GM12878 (cell line): Measurements from ENCODE around the gene PRICKLE3. TPM values are rescaled to one million over a fixed set of nuclear protein-coding genes. Genes with fewer than 3 reads are reported as not detected.

Experiments used
- ATAC-seq: fragments of 200-7000 bp; cut with Tn5 transposase; 3 replicates; pipeline ENCODE4 v1.9.1; 2020; ENCODE audit warnings: mild to moderate bottlenecking, moderate library complexity
- BruUV-seq: library from RNA; stranded (reverse); fragments of 400-500 nt; replicated peaks from 2 replicates; lab custom pipeline; 2021; lab: Mats Ljungman, UMichigan
- CTCF ChIA-PET: fragments of 300-600 bp; sonication (Branson Sonifier 250); formaldehyde crosslinking; extraction: SDS; loops from one replicate; lab custom pipeline; 2021; ENCODE audit warnings: inconsistent platforms; lab: Yijun Ruan, JAX
- POLR2A ChIA-PET: fragments of 350-600 bp; formaldehyde crosslinking; extraction: SDS; loops from one replicate; lab custom pipeline; 2021; ENCODE audit warnings: inconsistent platforms; lab: Charles Lee
- RAD21 ChIA-PET: fragments of 300-600 bp; sonication (Branson Sonifier 250); formaldehyde crosslinking; loops from one replicate; lab custom pipeline; 2023; ENCODE audit warnings: antibody characterized with exemption; ENCODE audit not compliant: unreplicated experiment; lab: Charles Lee
- SMC1A ChIA-PET: fragments of 300-600 bp; sonication (Branson Sonifier 250); formaldehyde crosslinking; loops from one replicate; lab custom pipeline; 2023; ENCODE audit not compliant: unreplicated experiment, uncharacterized antibody; lab: Charles Lee
- DNase-seq: peaks from one replicate; pipeline ENCODE4 v3.0.0-alpha.2; 2011; ENCODE audit warnings: low read depth, low spot score
- FAIRE-seq: peaks from 3 replicates; lab custom pipeline; 2011; peaks lifted over from hg19 to GRCh38; lab: Jason Lieb, UNC
- H2AFZ ChIP-seq: 2 replicates; pipeline ENCODE4 v1.6.0; 2011; ENCODE audit warnings: low read depth, low read length, control low read depth; ENCODE audit not compliant: control insufficient read depth
- H3K27ac ChIP-seq: 2 replicates; pipeline ENCODE4 v1.5.1; 2011; ENCODE audit warnings: control low read depth; ENCODE audit not compliant: control insufficient read depth, insufficient read depth
- H3K27me3 ChIP-seq, 2 experiments: replicated peaks in 1 of 2; 2 replicates each; pipeline versions ENCODE4 v1.6.0 to v1.6.1; 2011; ENCODE audit warnings: low read length in 1 of 2; ENCODE audit not compliant: control insufficient read depth in 2 of 2, insufficient read depth in 2 of 2
- H3K36me3 ChIP-seq, 2 experiments: 2 replicates each; pipeline ENCODE4 v1.5.1; 2011; ENCODE audit warnings: low read length in 1 of 2; ENCODE audit not compliant: control insufficient read depth in 2 of 2, insufficient read depth in 2 of 2
- H3K4me1 ChIP-seq: 2 replicates; pipeline ENCODE4 v1.6.1; 2011; ENCODE audit warnings: mild to moderate bottlenecking, low read length, moderate library complexity, mixed read lengths; ENCODE audit not compliant: control insufficient read depth, insufficient read depth
- H3K4me2 ChIP-seq: 2 replicates; pipeline ENCODE4 v1.6.0; 2011; ENCODE audit warnings: control low read depth; ENCODE audit not compliant: control insufficient read depth, insufficient read depth
- H3K4me3 ChIP-seq: fragments of 200-600 bp; sonication (generic); 2 replicates; pipeline ENCODE4 v1.5.1; 2016
- H3K79me2 ChIP-seq: 2 replicates; pipeline ENCODE4 v1.6.0; 2011; ENCODE audit warnings: low read length; ENCODE audit not compliant: control insufficient read depth, insufficient read depth
- H3K9ac ChIP-seq: 2 replicates; pipeline ENCODE4 v1.8.0; 2011; ENCODE audit warnings: low read length, control low read depth, mixed read lengths; ENCODE audit not compliant: control insufficient read depth, insufficient read depth
- H3K9me3 ChIP-seq: replicated peaks from 3 replicates; pipeline ENCODE4 v1.5.1; 2011; ENCODE audit warnings: mild to moderate bottlenecking, low read length; ENCODE audit not compliant: control insufficient read depth, insufficient read depth
- H4K20me1 ChIP-seq: 2 replicates; pipeline ENCODE4 v1.6.0; 2011; ENCODE audit not compliant: control insufficient read depth, insufficient read depth
- EGR1 ChIP-seq, 2 experiments: IDR thresholded peaks; 1 replicate in 1 of 2; 2 replicates in 1 of 2; pipeline ENCODE4 v1.6.1; 2011 to 2012; ENCODE audit warnings: low read depth in 2 of 2, low read length in 2 of 2, borderline replicate concordance in 1 of 2, mild to moderate bottlenecking in 1 of 2, moderate library complexity in 1 of 2
- NR2F1 ChIP-seq: fragments of 450-650 bp; conservative IDR thresholded peaks from 2 replicates; pipeline ENCODE4 v1.6.1; 2017; ENCODE audit warnings: mild to moderate bottlenecking
- POLR2A ChIP-seq: IDR thresholded peaks from 2 replicates; pipeline ENCODE4 v1.6.1; 2011; ENCODE audit warnings: low read depth, mild to moderate bottlenecking, low read length
- RUNX3 ChIP-seq: IDR thresholded peaks from 2 replicates; pipeline ENCODE4 v1.6.1; 2012; ENCODE audit warnings: low read length, inconsistent platforms
- ZNF622 ChIP-seq: fragments of 450-650 bp; IDR thresholded peaks from 2 replicates; pipeline ENCODE4 v1.6.1; 2017; ENCODE audit warnings: mild to moderate bottlenecking, inconsistent platforms
- WGBS: methylation state at CpG from one replicate; pipeline ENCODE4 v1.1.6; 2016; ENCODE audit warnings: low lambda C conversion rate; ENCODE audit not compliant: insufficient replicate concordance, insufficient coverage; ENCODE audit errors: missing lambda C conversion rate; 5-methylcytosine and 5-hydroxymethylcytosine counted together
- in situ Hi-C: fragments of 300-500 bp; cut with MboI; formaldehyde crosslinking; loops from 9 replicates; pipeline ENCODE4 v1.14.3; 2018; ENCODE audit warnings: mixed read lengths
- intact Hi-C: fragments of 100-400 bp; cut with micrococcal nuclease; formaldehyde crosslinking; loops from one replicate; pipeline ENCODE4 v1.14.2; 2022; ENCODE audit not compliant: unreplicated experiment
- polyA plus RNA-seq, 11 experiments: library from polyadenylated mRNA; depleted of rRNA in 4 of 11; unstranded in 6 of 11; stranded (reverse) in 5 of 11; fragments of >200 nt; fragmentation: Nextera tagmentation in 4 of 11; fragmentation: Illumina TruSeq in 1 of 11; extraction: Ambion mirVana in 4 of 11; extraction: Trizol in 1 of 11; gene quantifications; 1 replicate in 1 of 11; 2 replicates in 10 of 11; pipeline versions ENCODE4 v1.2.1 to v1.2.3, GENCODE V29; 2011 to 2016; ENCODE audit warnings: inconsistent platforms in 2 of 11, missing spikeins in 2 of 11, low read depth in 1 of 11
- total RNA-seq, 4 experiments: library from RNA; depleted of rRNA in 3 of 4; stranded (reverse); fragments of >200 nt in 3 of 4; fragmentation: Illumina TruSeq in 1 of 4; extraction: Trizol in 1 of 4; gene quantifications; 2 replicates each; pipeline versions ENCODE4 v1.2.1 to v1.2.3, GENCODE V29; 2013 to 2021
- TF ChIP-seq, protein P1 (sequence below): IDR thresholded peaks from 2 replicates; pipeline ENCODE4 v1.6.1; 2012; ENCODE audit warnings: low read depth, low read length, improper control_type of control experiment
- TF ChIP-seq, protein P2 (sequence below), 3 experiments: IDR thresholded peaks in 2 of 3; conservative IDR thresholded peaks in 1 of 3; 2 replicates each; pipeline ENCODE4 v1.5.1; 2011; ENCODE audit warnings: low read depth in 3 of 3, low read length in 3 of 3, mild to moderate bottlenecking in 3 of 3, control low read depth in 2 of 3, moderate library complexity in 2 of 3, inconsistent platforms in 1 of 3, mixed read lengths in 1 of 3; ENCODE audit not compliant: control insufficient read depth in 2 of 3, insufficient read depth in 1 of 3; ENCODE audit errors: extremely low read depth in 1 of 3
- TF ChIP-seq, protein P3 (sequence below): fragments of 450-650 bp; conservative IDR thresholded peaks from 2 replicates; pipeline ENCODE4 v1.6.1; 2017; ENCODE audit warnings: mild to moderate bottlenecking, moderate library complexity

The PRICKLE3 gene
- total and polyA plus RNA-seq, 10 of the 15 experiments (the other 5 are each of a cell fraction or from before 2014, with no cell fraction given), result 0.69 to 17.4 (median 7.6) TPM

DNA sequence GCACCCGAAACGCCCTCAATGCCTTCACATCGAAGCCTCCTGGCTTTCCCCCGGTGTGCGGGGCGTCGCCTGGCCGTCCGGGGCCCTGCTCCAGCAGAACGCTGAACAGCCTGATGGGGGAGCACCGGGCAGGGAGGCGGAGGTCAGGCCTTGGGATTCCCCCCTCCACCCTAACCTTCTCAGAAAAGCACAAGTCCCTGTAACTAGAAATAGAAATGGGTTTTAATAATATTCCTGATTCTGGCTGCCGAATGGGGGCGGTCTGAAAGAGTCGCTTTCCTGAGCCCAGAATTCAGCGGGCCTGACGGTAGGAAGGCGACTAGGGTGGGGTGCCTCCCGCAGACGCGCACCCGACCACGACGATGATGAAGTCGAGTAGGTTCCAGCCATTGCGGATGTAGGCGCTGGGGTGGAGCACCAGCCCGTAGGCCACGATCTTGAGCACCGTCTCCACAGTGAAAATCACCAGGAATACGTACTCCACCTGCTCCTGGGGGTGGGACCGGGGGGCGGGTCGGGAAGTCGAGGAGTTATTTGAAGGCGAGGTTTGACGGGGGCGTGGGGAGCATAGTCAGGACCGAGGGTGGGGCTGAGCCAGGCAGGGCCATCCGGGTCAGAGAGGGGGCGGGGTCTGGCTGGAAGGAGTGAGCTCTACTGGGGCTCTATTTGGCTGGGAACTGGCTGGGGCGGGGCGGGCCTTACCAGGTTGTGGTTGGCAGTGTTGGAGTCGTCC, 44.5 kb upstream of the PRICKLE3 start:
- RAD21 ChIA-PET, result no interaction called here
- no peak for FAIRE-seq

More for the DNA sequence above, 44.5 kb upstream of the PRICKLE3 start:
- WGBS, result 31% methylated on average over 34 of the region's 44 CpGs
- no peaks in the 10 kb centered on the region for H4K20me1 ChIP-seq
- no TSS peak for BruUV-seq
- POLR2A ChIA-PET, result interaction anchor here (1.0 kb wide), 1 partner anchor 38 kb away, joined by 3 read pairs; no protein-coding TSS in a partner anchor
- no peaks in the 10 kb centered on the region for H3K36me3 ChIP-seq
- H3K4me1 ChIP-seq, result no peaks in the 10 kb centered on the region
- SMC1A ChIA-PET, result interaction anchor here (1.0 kb wide), 1 partner anchor 38 kb away, joined by 3 read pairs; no protein-coding TSS in a partner anchor
- in situ Hi-C loops, result no loop called here
- peak overlapping the region; percentile 47 for H3K4me3 ChIP-seq
- no peaks in the 10 kb centered on the region; the same call in 2 of the 3 replicates for H3K9me3 ChIP-seq
- H3K27ac ChIP-seq, result peak overlapping the region; percentile 30
- peak overlapping the region; percentile 40 for H2AFZ ChIP-seq
- ATAC-seq (peak; percentile 85), DNase-seq (no peak)
- TF ChIP-seq RUNX3 (peak; percentile 14; the same call in 1 of the 2 replicates), POLR2A (peak; percentile 61), ZNF622 (no peak), NR2F1 (peak; percentile 80), EGR1 (IDR thresholded peaks at IDR 0.05; ENCODE audit: borderline replicate concordance in 1 of 2, low read depth in 2 of 2, low read length in 2 of 2) (0 out of 3 replicates have a peak, but pooled peaks of 1 of the 2 experiments have one; percentile 31)
- TF ChIP-seq, protein P1, sequence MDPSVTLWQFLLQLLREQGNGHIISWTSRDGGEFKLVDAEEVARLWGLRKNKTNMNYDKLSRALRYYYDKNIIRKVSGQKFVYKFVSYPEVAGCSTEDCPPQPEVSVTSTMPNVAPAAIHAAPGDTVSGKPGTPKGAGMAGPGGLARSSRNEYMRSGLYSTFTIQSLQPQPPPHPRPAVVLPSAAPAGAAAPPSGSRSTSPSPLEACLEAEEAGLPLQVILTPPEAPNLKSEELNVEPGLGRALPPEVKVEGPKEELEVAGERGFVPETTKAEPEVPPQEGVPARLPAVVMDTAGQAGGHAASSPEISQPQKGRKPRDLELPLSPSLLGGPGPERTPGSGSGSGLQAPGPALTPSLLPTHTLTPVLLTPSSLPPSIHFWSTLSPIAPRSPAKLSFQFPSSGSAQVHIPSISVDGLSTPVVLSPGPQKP, result no peak
- TF ChIP-seq, protein P2, sequence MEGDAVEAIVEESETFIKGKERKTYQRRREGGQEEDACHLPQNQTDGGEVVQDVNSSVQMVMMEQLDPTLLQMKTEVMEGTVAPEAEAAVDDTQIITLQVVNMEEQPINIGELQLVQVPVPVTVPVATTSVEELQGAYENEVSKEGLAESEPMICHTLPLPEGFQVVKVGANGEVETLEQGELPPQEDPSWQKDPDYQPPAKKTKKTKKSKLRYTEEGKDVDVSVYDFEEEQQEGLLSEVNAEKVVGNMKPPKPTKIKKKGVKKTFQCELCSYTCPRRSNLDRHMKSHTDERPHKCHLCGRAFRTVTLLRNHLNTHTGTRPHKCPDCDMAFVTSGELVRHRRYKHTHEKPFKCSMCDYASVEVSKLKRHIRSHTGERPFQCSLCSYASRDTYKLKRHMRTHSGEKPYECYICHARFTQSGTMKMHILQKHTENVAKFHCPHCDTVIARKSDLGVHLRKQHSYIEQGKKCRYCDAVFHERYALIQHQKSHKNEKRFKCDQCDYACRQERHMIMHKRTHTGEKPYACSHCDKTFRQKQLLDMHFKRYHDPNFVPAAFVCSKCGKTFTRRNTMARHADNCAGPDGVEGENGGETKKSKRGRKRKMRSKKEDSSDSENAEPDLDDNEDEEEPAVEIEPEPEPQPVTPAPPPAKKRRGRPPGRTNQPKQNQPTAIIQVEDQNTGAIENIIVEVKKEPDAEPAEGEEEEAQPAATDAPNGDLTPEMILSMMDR (IDR thresholded peaks at IDR 0.05 in 2 of 3, conservative IDR thresholded peaks at IDR 0.05 in 1 of 3; ENCODE audit: control insufficient read depth in 2 of 3, extremely low read depth in 1 of 3, insufficient read depth in 1 of 3, low read depth in 3 of 3, low read length in 3 of 3), result peak; percentile 29 to 33 (median 31); a peak in 5 of 6 replicates
- TF ChIP-seq, protein P3, sequence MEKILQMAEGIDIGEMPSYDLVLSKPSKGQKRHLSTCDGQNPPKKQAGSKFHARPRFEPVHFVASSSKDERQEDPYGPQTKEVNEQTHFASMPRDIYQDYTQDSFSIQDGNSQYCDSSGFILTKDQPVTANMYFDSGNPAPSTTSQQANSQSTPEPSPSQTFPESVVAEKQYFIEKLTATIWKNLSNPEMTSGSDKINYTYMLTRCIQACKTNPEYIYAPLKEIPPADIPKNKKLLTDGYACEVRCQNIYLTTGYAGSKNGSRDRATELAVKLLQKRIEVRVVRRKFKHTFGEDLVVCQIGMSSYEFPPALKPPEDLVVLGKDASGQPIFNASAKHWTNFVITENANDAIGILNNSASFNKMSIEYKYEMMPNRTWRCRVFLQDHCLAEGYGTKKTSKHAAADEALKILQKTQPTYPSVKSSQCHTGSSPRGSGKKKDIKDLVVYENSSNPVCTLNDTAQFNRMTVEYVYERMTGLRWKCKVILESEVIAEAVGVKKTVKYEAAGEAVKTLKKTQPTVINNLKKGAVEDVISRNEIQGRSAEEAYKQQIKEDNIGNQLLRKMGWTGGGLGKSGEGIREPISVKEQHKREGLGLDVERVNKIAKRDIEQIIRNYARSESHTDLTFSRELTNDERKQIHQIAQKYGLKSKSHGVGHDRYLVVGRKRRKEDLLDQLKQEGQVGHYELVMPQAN, result 0 out of 2 replicates have a peak, but pooled peaks have one; percentile 20
- no peaks in the 10 kb centered on the region for H3K27me3 ChIP-seq
- peak overlapping the region; percentile 28 for H3K9ac ChIP-seq
- CTCF ChIA-PET, result interaction anchor here (0.7 kb wide), 1 partner anchor 38 kb away, joined by 3 read pairs; no protein-coding TSS in a partner anchor
- no peaks in the 10 kb centered on the region for H3K79me2 ChIP-seq
- intact Hi-C loops, result no loop called here
- H3K4me2 ChIP-seq, result peak overlapping the region; percentile 79
